Type B pancreatic cell (in vitro differentiated cells): ENCODE measurements around the gene ZP1. TPM values are rescaled to one million over a fixed set of nuclear protein-coding genes. Genes with fewer than 3 reads are reported as not detected.
A peak's percentile ranks its signal among the peaks of the same experiment; 100 is the strongest.
"Not testable (repeated sequence)": the region's sequence is repeated elsewhere in the genome, so short reads cannot be mapped to it uniquely, and the experiment has no call there.

Experiments used
- DNase-seq: peaks from one replicate; pipeline ENCODE4 v3.0.0; 2021; ENCODE audit warnings: mixed read lengths; ENCODE audit not compliant: unreplicated experiment; ENCODE audit errors: extremely low spot score
- H3K27ac Mint-ChIP-seq: 2 replicates; pipeline ENCODE4 v1.8.0; 2021; ENCODE audit warnings: mild to moderate bottlenecking, mixed read lengths
- H3K27me3 Mint-ChIP-seq: 2 replicates; pipeline ENCODE4 v1.8.0; 2021; ENCODE audit warnings: mixed read lengths
- H3K36me3 Mint-ChIP-seq: 2 replicates; pipeline ENCODE4 v1.8.0; 2021; ENCODE audit warnings: mixed read lengths
- H3K4me1 Mint-ChIP-seq: one replicate; pipeline ENCODE4 v1.8.0; 2021; ENCODE audit warnings: mixed read lengths; ENCODE audit not compliant: unreplicated experiment
- H3K4me3 Mint-ChIP-seq: 2 replicates; pipeline ENCODE4 v1.8.0; 2021; ENCODE audit warnings: mild to moderate bottlenecking, mixed read lengths
- H3K9me3 Mint-ChIP-seq: 2 replicates; pipeline ENCODE4 v1.8.0; 2021; ENCODE audit warnings: mixed read lengths
- total RNA-seq: library from RNA; stranded (reverse); gene quantifications from 2 replicates; pipeline ENCODE4 v1.2.1, GENCODE V29; 2021; ENCODE audit warnings: low replicate concordance
- TF ChIP-seq, protein P1 (sequence below): fragments of 200-600 bp; sonication (generic); conservative IDR thresholded peaks from 2 replicates; pipeline ENCODE4 v1.5.0; 2021; ENCODE audit warnings: antibody characterized with exemption, mild to moderate bottlenecking

The ZP1 gene
- total RNA-seq, 1 donor from 2014 or later = not detected

DNA sequence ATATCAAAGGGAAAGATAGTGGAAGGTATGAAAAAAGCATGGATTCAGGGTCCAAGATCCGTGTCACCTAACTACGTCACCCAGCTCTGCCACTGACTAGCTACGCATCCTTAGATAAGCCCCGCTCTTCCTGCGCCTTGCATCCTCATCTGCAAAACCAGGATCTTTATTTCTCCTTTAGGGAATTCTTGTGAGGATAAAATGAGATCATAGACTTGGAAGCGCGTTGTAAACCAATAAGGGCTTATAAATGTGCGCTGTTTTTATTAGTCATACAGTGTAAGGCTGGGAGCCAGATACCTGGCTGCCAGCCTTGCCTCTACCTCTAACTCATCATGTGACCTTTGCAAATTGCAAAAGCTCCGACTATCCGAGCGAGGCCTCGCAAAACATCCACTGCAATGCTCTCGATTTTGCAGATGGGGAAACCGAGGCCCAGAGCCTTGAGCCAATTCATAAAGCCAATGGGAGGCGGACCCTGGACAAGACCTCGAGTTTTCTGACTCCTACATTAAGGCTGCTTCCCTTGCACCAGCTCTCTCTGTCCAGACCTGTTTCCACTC lies 38.3 kb downstream of the ZP1 start:
- no peaks in the 10 kb centered on the region for H3K9me3 Mint-ChIP-seq

DNA sequence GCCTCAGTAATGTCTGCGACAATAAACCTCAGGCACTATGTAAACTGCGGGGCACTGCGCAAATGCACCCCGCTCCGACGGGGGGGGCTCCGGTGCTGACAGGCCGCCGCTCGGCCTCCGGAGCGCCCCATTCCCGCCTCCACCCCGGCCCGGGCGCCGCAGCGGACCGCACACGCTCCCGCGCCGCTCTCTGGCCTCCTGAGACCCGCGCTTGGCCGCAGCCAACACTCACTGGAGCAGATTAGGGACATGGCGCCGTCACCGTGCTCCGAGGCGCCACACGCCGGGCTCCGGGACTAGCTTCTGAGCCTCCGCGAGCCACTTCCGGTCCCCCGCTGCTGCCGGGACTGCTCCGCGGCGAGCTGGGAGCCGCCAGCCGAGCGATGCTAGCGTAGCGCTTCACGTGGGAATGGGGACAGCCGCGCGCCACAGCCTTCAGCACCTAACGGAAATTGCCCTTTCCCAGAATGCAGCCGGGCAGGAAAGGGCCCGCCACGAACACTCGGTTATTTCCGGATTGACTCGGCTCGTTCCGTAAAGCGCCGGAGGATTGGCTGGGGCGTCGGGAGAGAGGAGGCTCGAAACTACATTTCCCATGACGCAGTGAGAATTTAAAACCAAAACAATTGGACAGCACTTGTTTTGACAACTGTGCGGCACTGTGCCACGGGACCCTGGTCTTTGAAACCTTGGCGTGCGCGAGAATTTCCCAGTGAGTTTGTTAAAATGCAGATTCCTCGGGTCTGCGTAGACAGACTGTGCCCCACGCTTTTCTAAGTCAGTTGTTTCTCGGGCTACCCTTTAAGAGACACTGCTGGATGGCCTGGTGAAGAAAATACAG lies 39.0 kb downstream of the ZP1 start, which contains the start of gene PRPF19:
TSS of gene PRPF19 (minus strand) at position 454 of the 841 bp plus-strand sequence. CDS start at position 251, 203 bp downstream.
- DNase-seq = peak; percentile 97
- peak within 1 kb of the TSS; percentile 93 for H3K4me3 Mint-ChIP-seq
- TF ChIP-seq, protein P1, sequence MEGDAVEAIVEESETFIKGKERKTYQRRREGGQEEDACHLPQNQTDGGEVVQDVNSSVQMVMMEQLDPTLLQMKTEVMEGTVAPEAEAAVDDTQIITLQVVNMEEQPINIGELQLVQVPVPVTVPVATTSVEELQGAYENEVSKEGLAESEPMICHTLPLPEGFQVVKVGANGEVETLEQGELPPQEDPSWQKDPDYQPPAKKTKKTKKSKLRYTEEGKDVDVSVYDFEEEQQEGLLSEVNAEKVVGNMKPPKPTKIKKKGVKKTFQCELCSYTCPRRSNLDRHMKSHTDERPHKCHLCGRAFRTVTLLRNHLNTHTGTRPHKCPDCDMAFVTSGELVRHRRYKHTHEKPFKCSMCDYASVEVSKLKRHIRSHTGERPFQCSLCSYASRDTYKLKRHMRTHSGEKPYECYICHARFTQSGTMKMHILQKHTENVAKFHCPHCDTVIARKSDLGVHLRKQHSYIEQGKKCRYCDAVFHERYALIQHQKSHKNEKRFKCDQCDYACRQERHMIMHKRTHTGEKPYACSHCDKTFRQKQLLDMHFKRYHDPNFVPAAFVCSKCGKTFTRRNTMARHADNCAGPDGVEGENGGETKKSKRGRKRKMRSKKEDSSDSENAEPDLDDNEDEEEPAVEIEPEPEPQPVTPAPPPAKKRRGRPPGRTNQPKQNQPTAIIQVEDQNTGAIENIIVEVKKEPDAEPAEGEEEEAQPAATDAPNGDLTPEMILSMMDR = no peak
- H3K27me3 Mint-ChIP-seq = peaks cover 33% of the 10 kb centered on the region
- H3K4me1 Mint-ChIP-seq = peaks cover 20% of the 10 kb centered on the region
- peak within 1 kb of the TSS; percentile 91 for H3K27ac Mint-ChIP-seq
- H3K9me3 Mint-ChIP-seq = no peaks in the 10 kb centered on the region
- no peaks in the 10 kb centered on the region for H3K36me3 Mint-ChIP-seq

More for the DNA sequence above, 38.3 kb downstream of the ZP1 start:
- peaks cover 28% of the 10 kb centered on the region for H3K27me3 Mint-ChIP-seq
- TF ChIP-seq, protein P1 = no peak
- no peak for DNase-seq
- no peaks in the 10 kb centered on the region for H3K36me3 Mint-ChIP-seq
- peak overlapping the region; percentile 93 for H3K4me3 Mint-ChIP-seq
- H3K27ac Mint-ChIP-seq = peak overlapping the region; percentile 91
- peaks cover 20% of the 10 kb centered on the region for H3K4me1 Mint-ChIP-seq

DNA sequence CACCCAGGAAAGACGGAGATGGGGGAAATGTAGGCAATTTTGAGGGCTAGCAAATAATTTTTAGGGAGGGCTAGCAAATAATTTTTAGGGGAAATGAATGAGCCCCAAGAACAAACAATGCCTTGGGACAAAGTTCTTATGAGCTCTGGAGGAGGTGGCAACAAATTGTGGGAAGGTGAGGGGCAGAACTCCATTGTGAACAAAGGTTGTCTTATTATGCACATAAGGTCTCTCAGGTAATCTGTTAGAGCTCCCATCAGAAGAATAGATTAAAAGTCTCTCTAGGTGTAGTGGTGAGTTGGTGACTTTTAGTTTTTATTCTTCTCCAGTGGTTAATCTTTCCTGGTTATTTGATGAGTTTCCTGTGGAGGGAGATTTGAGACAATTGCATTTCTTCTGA lies 41.5 kb downstream of the ZP1 start:
- H3K36me3 Mint-ChIP-seq = no peaks in the 10 kb centered on the region
- TF ChIP-seq, protein P1 = no peak
- H3K4me3 Mint-ChIP-seq = no peak overlapping the region
- peaks cover 33% of the 10 kb centered on the region for H3K27me3 Mint-ChIP-seq
- no peak overlapping the region for H3K27ac Mint-ChIP-seq
- H3K4me1 Mint-ChIP-seq = peaks cover 37% of the 10 kb centered on the region
- DNase-seq = no peak
- H3K9me3 Mint-ChIP-seq = no peaks in the 10 kb centered on the region

DNA sequence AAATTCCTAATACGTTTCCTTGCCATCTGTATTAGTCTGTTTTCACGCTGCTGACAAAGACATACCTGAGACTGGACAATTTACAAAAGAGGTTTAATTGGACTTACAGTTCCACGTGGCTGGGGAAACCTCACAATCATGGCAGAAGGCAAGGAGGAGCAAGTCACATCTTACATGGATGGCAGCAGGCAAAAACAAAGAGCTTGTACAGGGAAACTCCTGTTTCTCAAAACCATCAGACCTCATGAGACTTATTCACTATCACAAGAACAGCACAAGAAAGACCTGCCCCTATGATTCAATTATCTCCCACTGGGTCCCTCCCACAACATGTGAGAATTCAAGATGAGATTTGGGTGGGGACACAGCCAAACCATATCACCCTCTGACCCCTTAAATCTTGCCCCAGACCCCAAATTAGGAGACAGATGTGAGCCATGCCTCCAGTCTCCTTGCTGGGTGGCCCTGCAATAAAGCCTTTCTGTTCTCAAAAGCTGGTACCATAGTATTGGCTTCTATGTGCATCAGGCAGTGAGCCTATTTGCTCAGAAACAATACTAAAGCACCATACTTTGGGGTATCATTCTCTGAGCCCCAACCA lies 42.4 kb downstream of the ZP1 start:
- DNase-seq, H3K27ac Mint-ChIP-seq, H3K9me3 Mint-ChIP-seq, H3K4me3 Mint-ChIP-seq, H3K36me3 Mint-ChIP-seq: not testable (repeated sequence)
- H3K4me1 Mint-ChIP-seq = peaks cover 32% of the 10 kb centered on the region
- peaks cover 33% of the 10 kb centered on the region for H3K27me3 Mint-ChIP-seq

DNA sequence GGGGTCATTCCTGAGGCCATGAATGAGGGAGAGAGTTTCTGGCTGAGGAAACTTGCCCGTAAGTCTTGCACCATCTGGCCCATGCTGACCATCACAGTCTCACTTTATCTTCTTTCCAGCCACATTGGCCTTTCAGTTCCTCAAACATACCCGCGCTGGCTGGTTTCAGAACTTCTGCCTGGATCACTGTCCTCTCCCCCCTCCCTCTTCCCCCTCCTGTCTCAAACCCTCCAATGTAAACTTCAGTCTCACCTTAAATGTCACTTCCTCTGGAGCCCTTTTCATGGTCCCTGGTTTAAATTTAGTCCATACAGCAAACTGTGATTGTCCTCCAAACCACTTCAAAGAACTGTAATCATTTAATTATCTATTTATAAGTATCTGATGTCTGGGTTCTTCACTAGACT lies 42.9 kb downstream of the ZP1 start:
- H3K36me3 Mint-ChIP-seq = peaks cover under 1% of the 10 kb centered on the region
- H3K9me3 Mint-ChIP-seq = no peaks in the 10 kb centered on the region
- peaks cover 29% of the 10 kb centered on the region for H3K4me1 Mint-ChIP-seq
- no peak for DNase-seq
- no peak overlapping the region for H3K27ac Mint-ChIP-seq
- peaks cover 33% of the 10 kb centered on the region for H3K27me3 Mint-ChIP-seq
- TF ChIP-seq, protein P1 = no peak
- H3K4me3 Mint-ChIP-seq = no peak overlapping the region
